Central memory CD4-positive, alpha-beta T cell (primary cell): ENCODE measurements around the gene ANKS6.

Experiments
- DNase-seq: peaks from one replicate; pipeline ENCODE4 v3.0.0; 2022

ANKS6 gene

GRCh38 chr9:98811051-98811650 is 14.8 kb upstream of the ANKS6 start:
- DNase-seq, result no peak

DNA sequence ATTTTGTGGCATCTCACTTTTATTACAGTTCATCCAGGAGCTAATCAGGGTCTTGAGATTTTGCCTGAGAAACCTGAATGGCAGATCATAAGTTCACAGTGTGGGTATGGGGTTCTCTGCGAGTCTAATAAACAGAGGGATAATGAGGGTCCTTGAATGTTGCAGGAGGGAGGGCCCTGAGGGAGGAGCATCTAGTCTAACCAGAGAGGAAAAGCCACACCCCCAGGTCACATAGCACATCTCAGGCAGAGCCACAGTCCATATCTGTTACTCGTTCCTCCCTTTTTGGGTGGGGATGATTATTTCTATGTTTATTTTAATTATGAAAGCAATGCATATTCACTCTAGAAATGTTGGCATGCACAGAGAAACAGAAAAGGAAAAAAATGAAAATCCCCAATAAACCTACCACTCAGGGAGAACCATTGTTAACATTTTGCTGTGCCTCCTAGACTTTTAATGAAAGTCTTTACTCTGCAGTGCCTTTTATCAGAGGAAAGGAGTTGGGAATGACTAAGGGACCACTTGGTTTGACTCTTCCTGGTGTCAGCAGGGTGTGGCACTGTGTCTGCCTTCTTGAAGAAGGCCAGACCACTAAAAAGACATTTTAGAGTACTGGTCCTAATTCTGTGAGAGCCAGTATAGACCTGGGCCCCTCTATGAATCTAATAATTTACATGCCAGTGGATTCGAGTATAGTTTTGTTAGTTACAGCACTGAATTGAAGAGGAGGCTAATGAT is 13.9 kb upstream of the ANKS6 start:
- DNase-seq, result no peak

DNA sequence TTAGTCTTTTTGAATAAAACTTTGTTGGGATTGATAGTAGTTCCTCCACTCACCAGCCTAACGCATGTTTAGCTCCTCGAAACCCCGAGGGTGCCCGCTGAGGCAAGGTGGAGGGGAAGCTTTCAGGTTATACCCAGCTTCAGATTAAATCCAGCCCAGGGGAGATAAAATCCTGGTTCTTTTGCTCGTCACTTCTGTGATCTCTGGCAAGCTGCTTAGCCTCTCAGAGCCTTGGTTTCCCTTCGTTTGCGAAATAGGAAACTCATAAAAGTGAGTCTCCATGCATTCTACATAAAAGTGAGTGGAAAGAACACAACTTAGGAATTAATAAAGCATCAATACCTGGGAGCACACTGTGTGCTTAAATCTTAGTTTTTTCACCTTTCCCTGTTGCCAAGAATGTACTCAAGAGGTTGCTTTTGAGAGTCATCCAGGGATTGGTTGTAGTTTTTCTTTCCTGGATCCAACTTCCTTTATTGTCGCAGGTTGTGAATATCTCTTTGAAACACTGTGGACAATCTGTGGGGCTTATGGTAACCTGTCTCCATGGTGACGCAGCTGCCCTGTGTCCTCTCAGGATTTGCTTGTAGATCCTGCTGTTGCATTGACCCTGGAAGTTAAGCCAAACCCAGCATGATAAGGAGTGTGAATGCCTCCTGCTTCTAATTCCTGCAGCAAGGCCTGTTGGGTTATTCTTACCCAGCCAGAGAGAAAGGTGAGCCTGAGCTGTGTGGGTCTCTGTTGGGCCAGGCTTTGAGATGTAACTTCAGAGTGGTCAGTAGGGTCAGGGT is 13.2 kb upstream of the ANKS6 start:
- no peak for DNase-seq

DNA sequence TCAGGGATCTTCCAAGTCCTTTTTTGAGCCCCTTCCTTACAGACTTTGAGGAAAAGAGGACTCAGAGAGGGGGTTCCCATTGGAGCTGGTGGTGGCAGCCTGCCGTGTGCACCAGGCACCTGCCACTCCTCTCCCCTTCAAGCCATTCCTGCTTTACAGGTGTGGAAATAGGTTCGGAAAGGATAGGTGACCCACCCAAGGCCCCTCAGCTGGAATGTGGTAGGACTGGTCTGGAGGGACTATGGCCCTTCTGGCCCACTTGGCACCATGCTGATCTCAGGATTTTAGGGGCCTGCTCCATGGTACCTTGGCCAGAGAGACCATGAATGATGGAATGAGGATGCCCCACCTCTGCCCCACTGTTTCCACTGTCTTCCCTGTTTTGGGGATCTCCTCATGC is 12.5 kb upstream of the ANKS6 start:
- no peak for DNase-seq

GRCh38 chr9:98808411-98808815 is 12.1 kb upstream of the ANKS6 start:
- no peak for DNase-seq

- peak; percentile 20 for DNase-seq
Measured at GRCh38 chr9:98807814-98808195, 11.4 kb upstream of the ANKS6 start.

DNA sequence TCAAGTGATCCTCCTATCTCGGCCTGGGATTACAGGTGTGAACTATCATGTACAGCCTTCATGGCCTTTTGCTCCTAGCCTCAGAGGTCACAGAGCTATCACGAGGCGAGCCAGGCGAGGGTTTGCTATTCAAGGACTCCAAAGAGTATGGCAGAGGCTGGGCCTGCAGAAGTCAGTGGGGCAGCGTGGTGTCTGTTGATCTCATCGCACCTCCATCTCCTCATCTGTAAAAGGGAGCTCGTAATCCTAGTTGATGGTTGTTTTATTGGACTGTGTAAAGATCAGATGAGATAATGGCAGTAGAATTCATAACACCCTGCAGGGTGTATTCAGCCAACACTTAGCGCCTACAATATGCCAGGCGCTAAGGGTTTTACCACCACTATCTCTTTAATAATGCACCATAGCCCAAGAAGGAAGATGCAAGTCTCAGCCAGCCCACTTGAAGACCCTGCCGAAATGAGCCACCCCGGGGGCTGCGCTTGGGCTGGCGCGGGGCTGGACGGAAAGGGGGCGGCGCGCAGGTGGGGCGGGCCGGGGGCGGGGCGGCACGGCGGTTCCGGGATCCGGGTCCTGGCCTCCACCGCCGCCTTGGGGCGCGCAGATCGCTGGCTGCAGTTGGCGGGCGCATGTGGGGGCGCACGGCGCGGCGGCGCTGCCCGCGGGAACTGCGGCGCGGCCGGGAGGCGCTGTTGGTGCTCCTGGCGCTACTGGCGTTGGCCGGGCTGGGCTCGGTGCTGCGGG is 10.9 kb upstream of the ANKS6 start, which contains the start of gene GALNT12:
GALNT12 (plus strand) TSS at position 601 of the 744 bp plus-strand sequence; CDS start at position 630, 29 bp downstream.
- DNase-seq, result peak; percentile 44

DNA sequence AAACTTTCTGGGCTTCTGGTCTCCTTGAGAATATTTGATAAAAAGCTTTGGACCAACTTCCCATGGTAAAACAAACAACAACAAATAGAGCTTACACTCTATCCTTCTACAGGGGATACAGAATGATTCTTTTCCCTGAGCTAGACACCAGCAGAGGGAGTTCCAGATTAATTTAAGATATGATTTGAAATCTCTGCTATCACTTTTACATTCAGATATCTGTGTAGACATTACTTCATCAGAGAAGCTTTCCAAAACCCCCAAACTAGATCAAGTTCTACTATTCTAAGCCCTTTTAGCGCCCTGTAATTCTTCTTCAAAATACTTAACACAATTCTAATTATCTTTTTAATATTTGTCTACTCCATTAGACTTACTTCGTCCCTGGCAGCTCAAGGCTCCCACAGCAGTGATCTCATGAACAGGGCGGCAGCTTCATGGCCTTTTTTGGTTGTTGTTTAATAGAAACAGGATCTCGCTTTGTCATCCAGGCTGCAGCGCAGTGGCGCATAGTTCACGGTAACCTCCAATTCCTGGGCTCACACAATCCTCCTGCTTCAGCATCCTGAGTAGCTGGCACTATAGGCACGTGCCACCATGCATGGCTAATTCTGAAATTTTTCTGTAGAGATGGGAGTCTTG is 10.2 kb upstream of the ANKS6 start:
- DNase-seq, result no peak

- no peak for DNase-seq
Measured at GRCh38 chr9:98805506-98806272, 9.3 kb upstream of the ANKS6 start.

GRCh38 chr9:98804083-98804482 is 7.7 kb upstream of the ANKS6 start:
- no peak for DNase-seq

GRCh38 chr9:98801969-98802371 is 5.6 kb upstream of the ANKS6 start:
- DNase-seq, result no peak

GRCh38 chr9:98801561-98801960 is 5.2 kb upstream of the ANKS6 start:
- no peak for DNase-seq

DNA sequence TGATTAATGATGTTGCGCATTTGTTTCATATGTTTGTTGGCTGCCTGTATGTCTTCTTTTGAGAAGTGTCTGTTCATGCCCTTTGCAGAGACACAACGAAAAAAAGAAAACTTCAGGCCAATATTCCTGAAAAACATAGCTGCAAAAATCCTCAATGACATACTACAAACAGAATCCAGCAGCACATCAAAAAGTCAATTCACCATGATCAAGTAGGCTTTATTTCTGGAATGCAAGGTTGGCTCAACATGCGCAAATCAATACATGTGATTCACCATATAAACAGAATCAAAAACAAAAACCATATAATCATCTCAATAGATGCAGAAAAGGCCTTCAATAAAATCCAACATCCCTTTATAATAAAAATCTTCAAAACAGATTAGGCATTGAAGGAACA is 1.9 kb upstream of the ANKS6 start:
- no peak for DNase-seq

DNA sequence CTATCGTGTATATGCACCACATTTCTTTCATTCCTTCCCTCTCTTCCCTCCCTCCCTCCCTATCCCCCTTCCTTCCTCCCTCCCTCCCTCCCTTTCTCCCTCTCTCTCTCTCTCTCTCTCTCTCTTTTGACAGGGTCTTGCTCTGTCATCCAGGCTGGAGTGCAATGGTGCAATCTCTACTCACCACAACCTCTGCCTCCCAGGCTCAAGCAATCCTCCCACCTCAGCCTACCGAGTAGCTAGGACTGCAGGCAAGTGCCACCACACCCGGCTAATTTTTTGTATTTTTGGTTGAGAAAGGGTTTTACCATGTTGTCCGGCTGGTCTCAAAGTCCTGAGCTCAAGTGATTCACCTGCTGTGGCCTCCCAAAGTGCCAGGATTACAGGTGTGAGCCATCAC is 1.1 kb upstream of the ANKS6 start:
- DNase-seq, result no peak

DNA sequence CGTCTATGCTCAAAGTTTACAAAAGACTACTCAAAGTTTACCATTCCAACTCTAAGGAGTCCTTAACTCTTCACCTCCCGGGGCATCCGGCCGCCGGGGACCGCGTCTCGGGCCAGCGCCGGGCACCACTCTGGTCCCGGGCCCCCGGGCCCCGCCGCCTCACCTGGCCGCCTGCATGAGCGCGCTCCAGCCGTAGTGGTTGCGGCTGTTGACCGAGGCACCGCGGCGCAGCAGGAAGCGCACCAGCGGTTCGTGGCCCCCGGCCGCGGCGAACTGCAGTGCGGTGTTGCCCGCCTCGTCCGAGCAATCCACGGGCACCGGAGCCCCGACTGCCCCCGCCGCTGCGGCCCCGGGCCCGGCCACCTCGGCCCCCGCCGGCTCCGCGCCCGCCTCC is 388 bp downstream of the ANKS6 start:
- no peak for DNase-seq

DNA sequence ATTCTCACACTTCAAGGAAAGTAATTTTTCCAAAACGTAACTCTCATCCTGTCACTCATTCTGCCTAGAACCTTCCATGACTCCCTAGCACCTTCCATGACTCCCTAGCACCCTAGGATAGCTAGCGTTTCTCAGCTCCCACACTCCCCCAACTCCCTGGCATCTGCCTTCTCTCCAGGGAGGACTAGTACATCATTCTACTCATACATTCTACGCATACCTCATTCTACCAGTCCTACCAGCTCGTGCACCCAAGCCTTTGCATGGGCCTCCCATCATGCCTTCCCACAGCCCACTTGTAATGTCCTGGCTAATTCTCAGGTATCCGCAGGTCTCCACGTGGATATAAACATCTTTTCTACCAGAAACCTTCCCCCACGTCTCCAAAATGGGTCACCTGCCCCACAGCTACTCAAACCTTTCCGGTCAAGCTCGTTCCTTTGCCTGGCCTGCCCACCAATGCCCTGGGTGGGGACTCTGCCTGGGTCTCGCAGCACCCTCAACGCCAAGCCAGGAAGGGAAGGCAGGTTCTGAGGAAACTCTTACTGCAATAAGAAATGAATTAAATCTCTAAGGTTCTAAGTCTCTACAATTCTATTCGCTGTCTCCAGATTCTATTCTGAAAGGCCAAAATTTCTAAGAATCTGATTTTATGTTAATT is 930 bp downstream of the ANKS6 start:
- DNase-seq, result no peak

DNA sequence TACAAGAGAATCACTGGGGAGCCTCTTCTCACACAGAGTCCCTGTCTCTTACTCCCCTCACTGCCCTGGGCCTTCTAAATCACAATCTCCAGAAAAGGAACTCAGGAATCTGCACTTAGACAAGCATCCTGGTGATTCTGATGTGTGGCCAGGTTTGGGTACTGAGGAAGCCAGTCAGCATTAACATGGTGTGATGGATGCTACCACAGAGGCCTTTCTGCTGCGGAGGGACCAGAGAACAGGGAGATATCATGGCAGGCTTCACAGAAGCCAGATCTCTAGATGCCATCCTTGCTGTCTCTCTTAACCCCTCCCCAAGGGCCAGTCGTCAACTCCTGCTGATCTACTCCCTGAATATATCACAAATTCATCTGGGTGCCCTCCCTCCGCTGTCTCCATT is 1.6 kb downstream of the ANKS6 start:
- no peak for DNase-seq

- no peak for DNase-seq
Measured at GRCh38 chr9:98793031-98793430, 3.3 kb downstream of the ANKS6 start.

DNA sequence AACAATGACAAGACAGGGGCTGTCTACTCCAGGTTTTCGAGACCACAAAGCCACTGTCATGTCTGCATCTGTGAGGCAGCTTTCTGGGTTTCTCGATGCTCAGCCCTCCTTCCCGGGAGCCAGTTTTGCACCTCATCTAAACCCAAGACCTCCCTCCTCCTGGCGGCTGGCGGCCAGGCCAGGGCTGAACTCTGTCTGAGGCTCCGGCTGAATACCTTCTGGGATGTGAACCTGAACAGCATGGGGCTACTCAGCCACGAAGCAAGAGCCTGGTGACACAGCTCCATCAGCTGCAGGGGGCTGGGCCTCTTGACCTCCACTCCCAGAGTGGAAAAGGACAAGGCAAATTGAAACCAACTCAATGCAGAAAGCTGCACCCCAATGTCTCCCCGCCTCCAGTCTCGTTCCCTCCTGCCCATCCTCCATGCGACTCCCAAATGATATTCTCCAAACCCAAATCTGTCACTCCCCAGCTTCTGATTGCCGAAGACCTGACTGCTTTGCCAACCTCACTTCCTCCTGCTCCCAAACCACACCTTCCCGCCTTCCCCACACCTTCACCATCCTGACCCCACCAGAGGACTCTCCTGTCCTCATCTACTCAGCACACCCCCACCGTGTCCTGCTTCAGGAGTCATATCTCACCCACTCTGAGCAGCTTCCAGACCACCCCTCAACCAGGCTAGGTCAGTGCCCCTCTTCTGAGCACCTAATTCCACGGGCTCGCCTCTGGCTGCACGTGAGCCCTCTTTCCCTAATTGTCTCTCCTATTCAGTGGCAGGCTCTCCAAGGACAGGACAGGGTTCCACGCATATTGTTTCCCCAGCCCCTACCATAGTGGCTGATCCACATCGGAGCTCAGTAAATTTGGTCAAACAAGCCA is 4.5 kb downstream of the ANKS6 start:
- DNase-seq, result no peak
